H1 (cell line): ENCODE results near the gene FRMD6. TPM values are rescaled to one million over a fixed set of nuclear protein-coding genes. Genes with fewer than 3 reads are reported as not detected.

Source experiments
- ASH2L ChIP-seq: fragments of 200-600, 300-600 bp; sonication (generic); IDR thresholded peaks from one replicate; pipeline ENCODE4 v1.7.1; 2017; ENCODE audit warnings: low read length
- CBX8 ChIP-seq: fragments of 300-800, 300-1000 bp; sonication (generic); IDR thresholded peaks from 2 replicates; pipeline ENCODE4 v1.7.1; 2016; ENCODE audit warnings: low read depth, low read length, borderline replicate concordance
- FOSL1 ChIP-seq: IDR thresholded peaks from 2 replicates; pipeline ENCODE4 v1.6.1; 2011; ENCODE audit warnings: mild to moderate bottlenecking, low read depth, low read length, moderate library complexity; ENCODE audit not compliant: insufficient read depth
- JUN ChIP-seq: IDR thresholded peaks from 2 replicates; pipeline ENCODE4 v1.6.1; 2011; ENCODE audit warnings: low read depth, mild to moderate bottlenecking, improper control_type of control experiment, low read length
- JUND ChIP-seq: IDR thresholded peaks from 2 replicates; pipeline ENCODE4 v1.6.1; 2011; ENCODE audit warnings: mild to moderate bottlenecking, improper control_type of control experiment, low read length
- NANOG ChIP-seq: IDR thresholded peaks from 2 replicates; pipeline ENCODE4 v1.6.1; 2011; ENCODE audit warnings: low read length, low read depth, mild to moderate bottlenecking, inconsistent platforms; ENCODE audit not compliant: insufficient read depth, poor library complexity, severe bottlenecking
- RAD21 ChIP-seq, 2 experiments: IDR thresholded peaks in 1 of 2; conservative IDR thresholded peaks in 1 of 2; 2 replicates each; pipeline ENCODE4 v1.6.1; 2011; ENCODE audit warnings: low read depth in 2 of 2, low read length in 2 of 2, improper control_type of control experiment in 1 of 2, inconsistent platforms in 1 of 2, mild to moderate bottlenecking in 1 of 2, moderate library complexity in 1 of 2
- SIRT6 ChIP-seq: IDR thresholded peaks from one replicate; pipeline ENCODE4 v1.7.1; 2012; ENCODE audit warnings: low read length, inconsistent platforms
- SIX5 ChIP-seq: IDR thresholded peaks from 2 replicates; pipeline ENCODE4 v1.6.1; 2011; ENCODE audit warnings: mild to moderate bottlenecking, low read depth, low read length
- polyA plus RNA-seq, 7 experiments: library from polyadenylated mRNA; depleted of rRNA in 3 of 7; stranded (reverse) in 5 of 7; unstranded in 2 of 7; fragments of >200 nt in 5 of 7; fragments of 200-250 nt in 2 of 7; gene quantifications; 1 replicate in 5 of 7; 2 replicates in 1 of 7; 4 replicates in 1 of 7; pipeline versions ENCODE4 v1.2.1 to v1.2.3, GENCODE V29; 2011 to 2013; ENCODE audit warnings: missing spikeins in 2 of 7, mixed read lengths in 2 of 7
- total RNA-seq: library from RNA; stranded (reverse); fragmentation: NEBNext Ultra II Directional; extraction: Animal tissue kit (Norgen Biotek cat#: 25700); gene quantifications from 2 replicates; pipeline ENCODE4 v1.2.1, GENCODE V29; 2021

Gene FRMD6
- total and polyA plus RNA-seq, 2 of the 8 experiments (the other 6 are each of a cell fraction or from before 2014, with no cell fraction given) = 5.4 to 23.7 TPM

DNA sequence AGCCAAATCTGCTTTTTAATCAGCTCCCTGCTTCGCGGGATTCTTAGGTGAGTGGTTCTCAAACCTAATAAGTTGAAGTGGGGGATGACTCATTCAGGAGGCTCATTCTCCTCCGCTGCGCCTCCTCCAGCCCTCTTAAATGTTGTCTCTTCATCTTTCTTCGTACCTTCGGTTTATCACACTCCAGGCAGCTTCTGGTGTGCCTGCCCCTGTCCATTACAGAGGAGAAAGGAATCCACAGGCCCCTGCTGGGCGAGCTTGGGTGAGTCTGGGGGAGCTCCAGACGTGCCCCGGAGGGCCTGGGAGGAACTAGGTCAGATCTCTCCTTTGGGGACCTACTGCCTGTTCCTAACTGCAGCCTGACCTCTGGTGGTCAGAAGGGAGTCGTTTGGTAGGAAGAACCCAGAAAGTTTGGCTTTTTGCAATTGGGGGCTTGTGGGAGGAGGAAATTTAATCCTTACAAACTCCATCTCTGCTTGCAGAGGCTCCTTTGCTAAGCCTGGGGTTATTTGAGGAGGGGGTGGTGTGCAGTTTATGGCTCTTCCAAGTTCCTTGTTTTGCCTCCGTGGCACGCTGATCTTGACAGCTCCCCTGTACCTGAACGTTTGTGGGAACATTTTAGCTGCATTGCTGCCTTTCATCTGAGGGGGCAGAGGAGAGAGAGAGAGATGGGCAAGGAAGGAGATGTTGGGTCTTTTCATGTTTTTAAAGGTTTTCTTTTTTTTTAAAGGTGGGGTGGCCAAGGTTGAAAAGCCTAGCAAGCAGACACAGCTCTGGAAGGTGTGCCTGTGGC, 124.6 kb downstream of the FRMD6 start (continued):
- TF ChIP-seq NANOG = no peak
- no peak for TF ChIP-seq SIX5
- TF ChIP-seq JUN = no peak
- peak; percentile 85 to 90 for TF ChIP-seq RAD21 (IDR thresholded peaks at IDR 0.05 in 1 of 2, conservative IDR thresholded peaks at IDR 0.05 in 1 of 2; ENCODE audit: low read depth in 2 of 2, low read length in 2 of 2)
- peak; percentile 71; the same call in 1 of the 2 replicates for TF ChIP-seq JUND
- no peak for TF ChIP-seq SIRT6
- TF ChIP-seq ASH2L = peak; percentile 32
- TF ChIP-seq CBX8 = no peak
- no peak for TF ChIP-seq FOSL1
